HUES48 (cell line): ENCODE measurements around the gene MLST8.

ENCODE experiments used
- H3K27ac ChIP-seq: one replicate; pipeline ENCODE4 v1.7.0; 2013; ENCODE audit warnings: low read depth, low read length, inconsistent platforms
- H3K27me3 ChIP-seq: 2 replicates; pipeline ENCODE4 v1.6.1; 2013; ENCODE audit warnings: mild to moderate bottlenecking, low read length; ENCODE audit not compliant: control insufficient read depth, insufficient read depth
- H3K36me3 ChIP-seq: 2 replicates; pipeline ENCODE4 v1.6.1; 2013; ENCODE audit warnings: low read length; ENCODE audit not compliant: control insufficient read depth, insufficient read depth
- H3K4me1 ChIP-seq: 2 replicates; pipeline ENCODE4 v1.6.1; 2013; ENCODE audit warnings: mild to moderate bottlenecking, low read length; ENCODE audit not compliant: control insufficient read depth, insufficient read depth
- H3K4me3 ChIP-seq: 2 replicates; pipeline ENCODE4 v1.5.1; 2013; ENCODE audit warnings: mild to moderate bottlenecking, low read depth, low read length
- H3K9ac ChIP-seq: 2 replicates; pipeline ENCODE4 v1.6.1; 2013; ENCODE audit warnings: mild to moderate bottlenecking, low read depth, low read length, moderate library complexity
- H3K9me3 ChIP-seq: 2 replicates; pipeline ENCODE4 v1.6.1; 2013; ENCODE audit warnings: low read length; ENCODE audit not compliant: control insufficient read depth, insufficient read depth

Gene MLST8

DNA sequence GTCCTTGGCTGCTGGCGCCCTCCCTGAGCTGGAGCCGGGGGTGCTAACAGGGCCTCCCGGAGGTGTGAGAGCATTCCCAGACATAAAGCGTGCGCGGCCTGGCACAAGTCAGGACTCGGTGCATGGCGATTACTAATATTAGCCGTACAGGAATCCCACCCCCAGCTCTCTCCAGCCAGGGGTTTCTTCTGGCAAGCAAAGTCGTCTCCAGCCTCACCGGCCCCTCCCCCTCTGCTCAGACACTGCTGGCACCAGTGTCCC, 13.9 kb upstream of the MLST8 start:
- Histone ChIP-seq H3K4me3 (no peak overlapping the region), H3K27me3 (peaks cover 10% of the 10 kb centered on the region; the same call in 1 of the 2 replicates), H3K27ac (no peak overlapping the region), H3K9ac (no peak overlapping the region), H3K9me3 (no peaks in the 10 kb centered on the region), H3K36me3 (no peaks in the 10 kb centered on the region), H3K4me1 (no peaks in the 10 kb centered on the region)

DNA sequence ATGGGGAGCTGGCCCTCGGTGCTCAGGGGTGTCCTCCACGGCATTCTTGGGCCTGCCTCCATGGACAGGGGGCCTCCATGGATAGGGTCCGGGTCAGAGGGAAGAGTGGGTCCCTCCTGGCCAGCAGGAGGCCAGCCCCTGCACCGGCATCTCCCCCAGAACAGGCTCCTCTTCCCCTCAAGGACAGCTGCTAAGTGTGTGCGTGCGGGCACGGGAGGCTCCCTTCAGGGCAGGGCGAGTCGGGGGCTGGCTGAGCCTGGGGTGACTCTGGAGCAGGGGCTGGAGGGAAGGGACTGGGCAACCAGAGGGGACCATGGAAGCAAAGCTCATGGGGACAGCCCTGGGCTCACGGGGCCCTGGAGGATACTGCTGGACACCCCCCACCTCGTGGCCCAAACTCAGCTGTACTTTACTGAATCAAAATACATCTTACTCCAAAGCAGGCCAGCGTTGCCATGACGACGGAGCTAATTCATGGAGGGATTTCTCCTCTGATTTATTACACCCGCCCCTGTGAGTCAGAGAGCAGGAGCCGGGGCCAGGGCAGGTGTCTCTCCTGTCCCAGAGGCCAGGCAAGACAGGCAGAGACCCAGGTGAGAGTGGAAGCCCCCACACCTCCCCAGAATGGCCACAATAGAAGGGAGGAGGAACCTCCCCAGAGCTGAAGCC, 11.0 kb upstream of the MLST8 start:
- Histone ChIP-seq H3K4me1 (no peaks in the 10 kb centered on the region), H3K9me3 (no peaks in the 10 kb centered on the region), H3K36me3 (no peaks in the 10 kb centered on the region), H3K9ac (no peak overlapping the region), H3K27ac (no peak overlapping the region), H3K27me3 (peaks cover 36% of the 10 kb centered on the region), H3K4me3 (no peak overlapping the region)

DNA sequence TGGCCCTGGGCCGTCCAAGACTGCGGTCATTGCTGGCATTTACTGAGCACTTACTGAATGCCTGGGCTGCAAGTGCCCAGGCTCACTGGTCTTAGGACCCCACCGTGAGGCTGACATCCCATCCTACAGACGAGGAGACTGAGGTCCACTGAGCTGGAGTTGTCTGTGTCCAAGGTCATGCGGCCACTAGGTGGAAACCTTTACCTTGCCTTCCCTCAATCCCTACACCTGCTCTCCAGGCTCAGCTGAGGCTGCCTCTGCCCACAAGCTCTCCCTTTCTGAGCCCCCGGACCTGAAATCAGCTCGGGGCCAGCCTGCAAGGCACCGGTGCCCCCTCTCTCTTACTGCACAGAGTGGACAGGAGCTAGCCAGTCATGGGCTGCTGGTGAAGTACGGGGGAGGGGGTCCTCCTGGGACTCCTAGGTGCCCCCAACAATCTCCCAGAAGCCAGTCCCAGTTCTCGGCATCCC, 10.4 kb upstream of the MLST8 start:
- no peaks in the 10 kb centered on the region for H3K9me3 ChIP-seq
- H3K27ac ChIP-seq, result no peak overlapping the region
- peaks cover 38% of the 10 kb centered on the region for H3K27me3 ChIP-seq
- H3K4me3 ChIP-seq, result peak overlapping the region; percentile 57
- no peaks in the 10 kb centered on the region for H3K36me3 ChIP-seq
- no peaks in the 10 kb centered on the region for H3K4me1 ChIP-seq
- H3K9ac ChIP-seq, result no peak overlapping the region

DNA sequence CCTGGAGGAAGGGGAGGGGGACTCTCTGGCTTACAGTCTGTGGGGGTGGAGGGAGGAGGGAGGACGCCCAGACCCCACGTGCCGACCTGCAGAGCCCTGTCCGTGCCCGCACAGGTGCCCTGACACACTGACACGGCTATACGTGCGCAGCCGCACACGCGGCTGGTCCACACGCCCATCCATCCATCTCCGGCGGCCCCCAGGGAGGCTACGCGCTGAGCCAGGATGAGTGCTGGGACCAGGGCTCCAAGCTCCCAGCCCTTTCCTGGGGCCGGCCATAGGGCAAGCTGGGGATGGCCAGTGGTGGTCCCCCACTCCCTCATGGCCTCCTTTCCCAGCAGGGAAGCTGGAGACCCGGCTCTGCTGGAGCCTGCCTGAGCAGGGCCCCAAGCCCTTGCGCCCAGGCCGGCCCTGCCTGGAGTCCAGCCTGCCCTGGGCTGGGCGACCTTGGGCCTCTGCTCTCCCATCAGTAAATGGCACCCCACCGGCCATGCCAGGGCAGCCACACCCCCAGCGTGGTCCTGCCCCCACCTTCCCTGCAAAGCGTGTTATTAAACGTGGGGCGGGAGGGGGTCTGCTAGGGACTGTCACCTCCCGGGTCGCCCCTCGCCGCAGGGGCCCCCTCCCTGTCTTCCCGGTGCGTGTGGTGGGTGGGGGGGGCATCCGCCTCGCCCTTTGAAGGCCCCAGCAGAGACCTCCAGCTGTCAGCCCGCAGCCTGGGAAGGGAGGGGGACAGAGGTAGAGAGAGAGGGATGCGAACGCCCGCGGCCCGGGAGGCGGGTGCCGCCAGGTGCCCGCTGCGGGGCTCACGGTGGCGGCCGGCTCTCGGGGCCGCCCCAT, 9.7 kb upstream of the MLST8 start:
- H3K9me3 ChIP-seq, result no peaks in the 10 kb centered on the region
- no peak overlapping the region for H3K27ac ChIP-seq
- no peak overlapping the region for H3K9ac ChIP-seq
- no peaks in the 10 kb centered on the region for H3K36me3 ChIP-seq
- peaks cover 41% of the 10 kb centered on the region for H3K27me3 ChIP-seq
- no peaks in the 10 kb centered on the region for H3K4me1 ChIP-seq
- peak overlapping the region; percentile 57 for H3K4me3 ChIP-seq

DNA sequence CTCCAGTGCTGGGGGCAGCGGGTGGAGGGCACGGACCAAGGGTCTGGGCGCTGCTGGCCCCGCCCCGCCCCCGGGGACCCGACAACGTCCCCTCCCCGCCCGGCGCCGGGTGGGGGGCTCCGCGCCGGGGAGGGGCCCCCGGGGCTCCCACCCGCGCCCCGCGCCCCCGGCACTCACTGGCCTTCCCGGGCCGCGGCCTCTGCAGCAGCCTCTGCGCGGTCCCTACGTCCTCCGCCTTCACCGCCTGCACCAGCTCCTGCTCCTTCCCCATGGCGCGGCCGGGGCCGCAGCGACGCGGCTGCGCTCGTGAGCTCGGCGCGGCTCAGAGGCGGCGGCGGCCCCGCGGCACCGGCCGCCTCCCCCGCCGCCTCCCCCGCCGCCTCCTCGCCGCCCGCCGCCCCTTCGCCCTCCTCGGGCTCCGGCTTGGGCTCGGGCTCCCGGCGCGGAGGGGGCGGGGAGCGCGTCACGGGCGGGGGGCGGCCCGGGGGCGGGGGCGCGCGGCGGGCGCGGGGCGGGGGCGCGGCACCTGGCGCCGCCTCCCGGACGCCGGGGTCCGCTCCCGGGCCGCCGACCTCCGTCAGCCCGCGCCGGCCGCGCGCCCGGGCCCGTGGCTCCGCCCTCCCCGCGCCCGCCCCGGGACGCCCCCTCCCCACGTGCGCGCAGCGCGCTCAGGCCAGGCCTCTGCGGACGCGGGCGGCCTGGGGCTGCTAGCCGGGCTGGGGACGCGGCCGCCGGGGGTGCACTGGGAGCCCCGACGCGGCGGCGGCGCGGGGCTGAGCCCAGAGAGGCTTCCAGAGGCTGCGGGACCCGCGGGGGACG, 8.9 kb upstream of the MLST8 start, which contains the start of gene CASKIN1:
TSS of gene CASKIN1 (minus strand) at position 444 of the 819 bp plus-strand sequence. CDS start at position 271, 173 bp downstream.
- Histone ChIP-seq H3K9ac (no peak within 1 kb of the TSS), H3K4me1 (no peaks in the 10 kb centered on the region), H3K36me3 (no peaks in the 10 kb centered on the region), H3K27me3 (peaks cover 42% of the 10 kb centered on the region), H3K27ac (no peak within 1 kb of the TSS), H3K4me3 (peak within 1 kb of the TSS; percentile 57), H3K9me3 (no peaks in the 10 kb centered on the region)

DNA sequence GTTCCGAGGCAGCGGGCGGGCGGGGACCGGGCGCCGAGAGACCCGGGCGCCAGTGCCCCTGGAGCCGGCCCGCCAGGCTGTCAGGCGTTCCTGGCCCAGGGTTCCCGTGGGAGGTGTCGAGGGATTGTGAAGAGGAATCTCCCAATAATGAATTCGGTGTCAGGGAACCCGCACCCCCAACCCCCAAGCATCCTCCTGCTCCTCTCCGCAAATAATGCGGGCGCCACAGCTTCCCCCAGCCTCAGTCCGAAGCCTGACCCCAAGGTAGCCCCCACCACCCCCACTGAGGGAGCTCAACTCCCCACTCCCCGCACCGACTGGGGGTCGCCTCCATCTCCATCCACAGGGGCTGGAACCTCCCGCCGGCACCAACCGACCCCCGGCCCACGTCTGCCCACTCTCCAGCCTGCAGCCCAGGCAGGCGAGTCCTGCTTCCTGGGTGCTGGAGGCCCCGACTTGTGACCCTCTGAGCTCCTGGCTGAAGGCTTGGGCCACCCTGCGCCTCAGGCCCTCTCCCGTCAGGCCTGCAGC, 8.2 kb upstream of the MLST8 start:
- Histone ChIP-seq H3K36me3 (no peaks in the 10 kb centered on the region), H3K27me3 (peaks cover 42% of the 10 kb centered on the region), H3K4me3 (peak overlapping the region; percentile 55; the same call in 1 of the 2 replicates), H3K9ac (no peak overlapping the region), H3K9me3 (no peaks in the 10 kb centered on the region), H3K27ac (no peak overlapping the region), H3K4me1 (no peaks in the 10 kb centered on the region)

DNA sequence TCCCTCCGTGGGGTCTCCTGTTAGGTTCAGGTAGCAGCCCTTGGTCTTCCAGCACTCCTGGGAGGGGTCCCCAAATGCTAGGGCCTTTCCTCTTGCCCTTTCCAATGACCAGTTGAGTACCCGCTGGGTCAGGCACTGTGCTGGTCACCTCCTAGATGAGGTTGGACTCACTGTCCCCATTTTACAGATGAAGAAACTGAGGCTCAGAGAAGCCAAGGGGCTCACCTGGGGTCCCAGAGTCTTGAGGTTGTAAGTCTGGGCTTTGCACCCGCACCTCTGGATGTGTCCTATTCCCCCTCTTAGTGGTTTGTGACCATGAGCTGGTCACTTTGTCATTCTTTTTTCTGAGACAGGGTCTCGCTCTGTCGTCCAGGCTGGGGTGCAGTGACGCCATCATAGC, 7.5 kb upstream of the MLST8 start:
- Histone ChIP-seq H3K9ac (no peak overlapping the region), H3K36me3 (no peaks in the 10 kb centered on the region), H3K27ac (no peak overlapping the region), H3K4me1 (no peaks in the 10 kb centered on the region), H3K9me3 (no peaks in the 10 kb centered on the region), H3K27me3 (peaks cover 42% of the 10 kb centered on the region), H3K4me3 (no peak overlapping the region)

DNA sequence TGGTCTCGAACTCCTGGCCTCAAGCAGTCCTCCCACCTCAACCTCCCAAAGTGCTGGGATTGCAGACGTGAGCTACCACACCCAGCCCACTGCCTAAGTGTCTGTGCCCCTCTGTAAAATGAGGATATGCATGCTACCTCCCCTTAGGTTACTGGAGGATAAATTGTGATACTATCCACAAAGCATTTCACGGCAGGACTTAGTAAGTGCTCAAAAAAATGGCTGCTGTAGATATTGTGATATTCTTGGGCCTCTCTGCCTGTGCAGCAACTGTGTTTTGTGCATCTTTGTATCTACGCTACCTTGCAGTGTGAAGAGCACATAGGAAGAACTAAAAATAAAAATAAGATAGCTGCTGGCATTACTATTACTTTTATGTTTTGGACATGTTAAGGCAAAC, 7.0 kb upstream of the MLST8 start:
- Histone ChIP-seq H3K27me3 (peaks cover 42% of the 10 kb centered on the region), H3K36me3 (no peaks in the 10 kb centered on the region), H3K27ac (no peak overlapping the region), H3K9ac (no peak overlapping the region), H3K4me1 (no peaks in the 10 kb centered on the region), H3K4me3 (no peak overlapping the region), H3K9me3 (no peaks in the 10 kb centered on the region)

DNA sequence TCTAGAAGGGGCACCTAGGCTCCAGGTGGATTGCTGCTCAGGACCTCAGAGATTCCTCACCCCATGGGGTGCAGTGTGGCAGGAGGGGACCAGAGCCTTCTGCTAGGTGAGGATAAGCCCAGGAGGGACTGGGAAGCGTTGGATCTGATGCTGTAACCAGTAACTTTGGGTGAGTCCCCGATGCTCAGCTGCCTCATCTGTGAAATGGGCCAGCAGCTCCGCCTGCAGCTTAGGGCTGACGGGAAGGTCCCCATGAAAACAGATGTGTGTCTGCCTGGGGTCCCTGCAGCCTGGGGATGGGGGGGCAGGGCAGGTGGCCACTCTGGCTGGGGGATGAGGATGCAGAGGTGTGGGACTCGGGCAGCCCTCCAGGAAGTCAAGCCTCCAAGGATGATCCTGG, 6.2 kb upstream of the MLST8 start:
- Histone ChIP-seq H3K9me3 (no peaks in the 10 kb centered on the region), H3K27ac (no peak overlapping the region), H3K9ac (no peak overlapping the region), H3K27me3 (peaks cover 42% of the 10 kb centered on the region), H3K4me1 (no peaks in the 10 kb centered on the region), H3K4me3 (no peak overlapping the region), H3K36me3 (no peaks in the 10 kb centered on the region)

DNA sequence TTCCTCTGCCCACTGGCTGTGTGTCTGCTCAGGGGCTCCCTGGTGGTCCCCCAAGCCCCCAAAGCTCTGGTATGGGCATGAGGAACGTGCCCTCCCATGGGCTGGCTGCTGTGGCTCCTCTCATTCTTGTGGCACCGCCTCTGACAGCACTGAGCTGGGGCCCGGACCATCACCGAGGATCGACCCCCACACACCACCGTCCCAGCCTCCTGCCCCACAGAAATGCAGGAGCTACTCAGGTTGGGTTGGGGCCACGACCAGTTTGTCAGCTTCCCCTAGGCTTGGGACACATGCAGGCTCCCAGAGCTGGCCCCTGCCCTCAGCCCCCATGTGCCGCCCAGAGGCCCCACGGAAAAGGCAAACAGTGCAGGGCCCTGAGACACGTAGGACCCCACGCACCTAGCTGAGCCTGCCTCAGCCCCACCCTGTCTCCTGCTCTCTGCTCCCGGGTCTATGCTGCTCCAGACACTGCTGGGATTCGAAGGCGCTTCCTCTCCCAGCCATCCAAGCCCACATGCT, 5.6 kb upstream of the MLST8 start:
- Histone ChIP-seq H3K36me3 (no peaks in the 10 kb centered on the region), H3K4me3 (no peak overlapping the region), H3K27me3 (peaks cover 42% of the 10 kb centered on the region), H3K4me1 (no peaks in the 10 kb centered on the region), H3K9ac (no peak overlapping the region), H3K27ac (no peak overlapping the region), H3K9me3 (no peaks in the 10 kb centered on the region)
